ENCODE results near the gene EYS.
A peak's percentile ranks its signal among the peaks of the same experiment; 100 is the strongest.

EYS gene

DNA sequence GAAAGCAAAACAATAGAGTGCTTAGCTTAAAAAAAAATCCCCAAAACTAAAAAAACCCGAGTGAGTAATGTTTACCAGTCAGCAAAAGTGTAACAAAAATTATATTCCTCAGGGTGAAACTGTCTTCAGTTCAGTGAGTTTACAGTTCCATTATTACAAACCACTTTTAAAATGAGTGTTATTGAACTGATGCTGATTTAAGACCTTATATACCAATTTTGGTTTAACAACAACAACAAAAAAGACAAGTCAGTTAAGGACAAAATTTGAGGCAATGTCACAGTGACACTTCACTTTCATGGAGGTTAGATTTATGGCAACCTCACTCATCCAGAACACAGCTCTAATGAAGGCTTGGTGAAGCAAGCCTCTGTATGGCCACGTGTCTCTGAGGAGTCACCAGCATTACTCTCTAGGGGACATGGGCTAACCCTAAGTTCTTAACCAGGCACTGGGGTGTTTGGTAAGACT is 1440.6 kb downstream of the EYS start:
- H3K9ac ChIP-seq (ENCODE audit: low read length) = no peak overlapping the region
- no peaks in the 10 kb centered on the region for H3K9me3 ChIP-seq (ENCODE audit: control insufficient read depth, low read length)
- H3K36me3 ChIP-seq (ENCODE audit: control insufficient read depth, insufficient read depth, low read length, severe bottlenecking) = no peaks in the 10 kb centered on the region
- DNase-seq (ENCODE audit: low read depth) = no peak
- peaks cover 6% of the 10 kb centered on the region for H3K4me1 ChIP-seq (ENCODE audit: control insufficient read depth, insufficient read depth, low read length)
- no peak overlapping the region for H3K4me3 ChIP-seq (ENCODE audit: low read length)
- H3K27me3 ChIP-seq (replicated peaks; ENCODE audit: control insufficient read depth, insufficient read depth, low read length) = no peaks in the 10 kb centered on the region

DNA sequence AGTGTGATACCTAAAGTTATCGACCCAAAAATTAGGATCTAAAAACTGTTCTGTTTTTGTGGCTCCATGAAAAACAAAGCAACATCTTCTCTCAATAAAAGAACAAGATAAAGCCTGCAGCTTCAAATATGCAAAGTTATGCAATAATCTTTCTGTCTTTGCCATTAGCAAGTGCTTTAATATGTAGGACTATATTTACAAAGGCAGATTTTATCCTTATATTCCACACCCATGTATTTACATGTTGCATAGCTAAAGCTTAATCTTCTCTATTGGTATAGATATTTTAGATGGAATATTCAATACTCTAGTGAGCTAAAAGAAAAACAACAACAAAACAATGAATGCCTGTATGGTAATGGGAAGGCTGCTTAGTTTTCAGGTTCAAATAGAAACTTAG is 1443.2 kb downstream of the EYS start:
- no peak for DNase-seq (ENCODE audit: low read depth)
- Histone ChIP-seq H3K9ac (ENCODE audit: low read length) (no peak overlapping the region), H3K36me3 (ENCODE audit: control insufficient read depth, insufficient read depth, low read length, severe bottlenecking) (no peaks in the 10 kb centered on the region), H3K27me3 (replicated peaks; ENCODE audit: control insufficient read depth, insufficient read depth, low read length) (no peaks in the 10 kb centered on the region), H3K4me1 (ENCODE audit: control insufficient read depth, insufficient read depth, low read length) (peaks cover 6% of the 10 kb centered on the region), H3K4me3 (ENCODE audit: low read length) (no peak overlapping the region), H3K9me3 (ENCODE audit: control insufficient read depth, low read length) (no peaks in the 10 kb centered on the region)

GRCh38 chr6:64259372-64259771 is 1447.7 kb downstream of the EYS start:
- H3K4me1 ChIP-seq (ENCODE audit: control insufficient read depth, insufficient read depth, low read length) = no peaks in the 10 kb centered on the region
- H3K36me3 ChIP-seq (ENCODE audit: control insufficient read depth, insufficient read depth, low read length, severe bottlenecking) = no peaks in the 10 kb centered on the region
- no peak overlapping the region for H3K9ac ChIP-seq (ENCODE audit: low read length)
- H3K4me3 ChIP-seq (ENCODE audit: low read length) = no peak overlapping the region
- DNase-seq (ENCODE audit: low read depth) = no peak
- H3K27me3 ChIP-seq (replicated peaks; ENCODE audit: control insufficient read depth, insufficient read depth, low read length) = no peaks in the 10 kb centered on the region
- no peaks in the 10 kb centered on the region for H3K9me3 ChIP-seq (ENCODE audit: control insufficient read depth, low read length)

DNA sequence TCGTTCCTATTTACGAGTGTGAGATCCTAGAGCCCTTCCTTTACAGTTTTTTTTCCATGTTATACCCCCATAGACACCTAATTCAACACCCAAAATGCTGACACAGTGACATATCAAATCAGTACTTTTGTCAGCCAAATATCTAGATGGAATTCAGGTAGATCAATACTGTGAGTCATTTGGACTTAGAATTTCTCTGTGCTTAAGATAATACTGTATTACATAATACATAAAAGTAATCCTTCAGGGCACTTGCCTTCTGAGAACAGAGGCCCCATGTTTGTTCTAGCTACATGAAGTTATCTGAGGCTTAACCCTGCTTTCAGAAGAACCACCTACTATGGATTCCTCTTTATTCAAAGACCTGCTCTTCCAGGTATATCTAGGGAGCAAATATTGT is 1448.3 kb downstream of the EYS start:
- H3K36me3 ChIP-seq (ENCODE audit: control insufficient read depth, insufficient read depth, low read length, severe bottlenecking) = no peaks in the 10 kb centered on the region
- no peak for DNase-seq (ENCODE audit: low read depth)
- no peak overlapping the region for H3K4me3 ChIP-seq (ENCODE audit: low read length)
- H3K27me3 ChIP-seq (replicated peaks; ENCODE audit: control insufficient read depth, insufficient read depth, low read length) = no peaks in the 10 kb centered on the region
- H3K4me1 ChIP-seq (ENCODE audit: control insufficient read depth, insufficient read depth, low read length) = no peaks in the 10 kb centered on the region
- no peaks in the 10 kb centered on the region for H3K9me3 ChIP-seq (ENCODE audit: control insufficient read depth, low read length)
- no peak overlapping the region for H3K9ac ChIP-seq (ENCODE audit: low read length)

DNA sequence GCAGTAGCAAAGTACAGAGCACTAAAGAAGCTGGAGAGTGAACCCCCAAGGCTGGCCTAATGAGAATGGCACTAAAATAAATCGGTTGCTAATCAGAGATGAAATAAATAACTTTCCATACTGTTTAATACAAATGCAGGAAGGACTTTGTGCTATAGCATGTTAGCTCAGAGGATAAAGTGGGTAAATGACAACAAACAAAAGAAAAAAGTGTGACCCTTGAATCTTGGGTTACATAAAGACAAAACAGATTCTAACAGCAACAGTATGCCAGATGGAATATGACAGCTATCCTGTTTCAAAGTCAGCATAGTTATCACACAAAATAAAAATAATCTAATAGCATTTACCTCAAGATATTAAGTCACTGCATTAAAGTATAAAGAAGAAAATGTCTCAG is 1448.7 kb downstream of the EYS start:
- no peak for DNase-seq (ENCODE audit: low read depth)
- Histone ChIP-seq H3K27me3 (replicated peaks; ENCODE audit: control insufficient read depth, insufficient read depth, low read length) (no peaks in the 10 kb centered on the region), H3K4me3 (ENCODE audit: low read length) (no peak overlapping the region), H3K9ac (ENCODE audit: low read length) (no peak overlapping the region), H3K36me3 (ENCODE audit: control insufficient read depth, insufficient read depth, low read length, severe bottlenecking) (no peaks in the 10 kb centered on the region), H3K9me3 (ENCODE audit: control insufficient read depth, low read length) (no peaks in the 10 kb centered on the region), H3K4me1 (ENCODE audit: control insufficient read depth, insufficient read depth, low read length) (no peaks in the 10 kb centered on the region)

DNA sequence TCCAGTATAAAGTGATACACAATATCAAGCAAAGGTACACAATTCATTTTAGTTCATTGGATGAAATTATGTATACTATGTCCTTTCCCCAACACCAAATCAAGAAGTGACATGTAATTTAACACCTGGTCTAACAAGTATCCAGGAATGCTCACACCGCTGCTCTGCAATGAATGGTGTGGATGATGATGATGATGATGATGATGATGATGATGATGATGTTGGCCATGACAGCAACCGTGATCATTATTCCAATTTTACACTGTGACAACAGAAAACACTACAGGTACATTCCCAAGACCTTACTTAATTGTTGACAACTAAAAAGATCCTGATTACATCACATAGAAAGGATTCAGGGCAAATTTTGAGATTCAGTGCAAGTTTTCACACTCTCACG is 1449.4 kb downstream of the EYS start:
- no peaks in the 10 kb centered on the region for H3K4me1 ChIP-seq (ENCODE audit: control insufficient read depth, insufficient read depth, low read length)
- no peaks in the 10 kb centered on the region for H3K36me3 ChIP-seq (ENCODE audit: control insufficient read depth, insufficient read depth, low read length, severe bottlenecking)
- DNase-seq (ENCODE audit: low read depth) = no peak
- no peaks in the 10 kb centered on the region for H3K9me3 ChIP-seq (ENCODE audit: control insufficient read depth, low read length)
- no peaks in the 10 kb centered on the region for H3K27me3 ChIP-seq (replicated peaks; ENCODE audit: control insufficient read depth, insufficient read depth, low read length)
- H3K9ac ChIP-seq (ENCODE audit: low read length) = no peak overlapping the region
- no peak overlapping the region for H3K4me3 ChIP-seq (ENCODE audit: low read length)

GRCh38 chr6:64256483-64256882 is 1450.5 kb downstream of the EYS start:
- DNase-seq (ENCODE audit: low read depth) = no peak
- Histone ChIP-seq H3K4me1 (ENCODE audit: control insufficient read depth, insufficient read depth, low read length) (no peaks in the 10 kb centered on the region), H3K27me3 (replicated peaks; ENCODE audit: control insufficient read depth, insufficient read depth, low read length) (no peaks in the 10 kb centered on the region), H3K9ac (ENCODE audit: low read length) (no peak overlapping the region), H3K9me3 (ENCODE audit: control insufficient read depth, low read length) (no peaks in the 10 kb centered on the region), H3K36me3 (ENCODE audit: control insufficient read depth, insufficient read depth, low read length, severe bottlenecking) (no peaks in the 10 kb centered on the region), H3K4me3 (ENCODE audit: low read length) (no peak overlapping the region)

DNA sequence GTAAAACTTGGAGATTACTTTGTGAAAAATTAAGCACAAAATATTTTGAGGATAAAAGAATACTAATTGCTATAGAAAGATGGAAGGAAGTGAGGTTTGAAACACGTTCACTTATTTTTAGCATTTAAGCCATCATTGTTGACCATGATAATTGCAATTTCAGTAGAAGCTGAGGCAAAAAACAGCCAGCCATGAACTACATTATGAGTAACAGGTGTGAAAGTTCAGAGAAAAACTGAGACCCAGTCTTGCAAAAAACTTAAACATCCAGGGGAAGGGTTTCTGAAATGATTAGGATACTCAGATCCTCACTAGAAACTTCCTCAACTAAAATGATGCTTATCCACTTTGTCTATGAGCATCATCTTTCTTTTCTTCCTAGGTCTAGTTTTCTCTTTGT is 1452.0 kb downstream of the EYS start:
- H3K4me1 ChIP-seq (ENCODE audit: control insufficient read depth, insufficient read depth, low read length) = no peaks in the 10 kb centered on the region
- no peak overlapping the region for H3K9ac ChIP-seq (ENCODE audit: low read length)
- H3K27me3 ChIP-seq (replicated peaks; ENCODE audit: control insufficient read depth, insufficient read depth, low read length) = no peaks in the 10 kb centered on the region
- no peaks in the 10 kb centered on the region for H3K9me3 ChIP-seq (ENCODE audit: control insufficient read depth, low read length)
- no peak for DNase-seq (ENCODE audit: low read depth)
- H3K36me3 ChIP-seq (ENCODE audit: control insufficient read depth, insufficient read depth, low read length, severe bottlenecking) = no peaks in the 10 kb centered on the region
- H3K4me3 ChIP-seq (ENCODE audit: low read length) = no peak overlapping the region

DNA sequence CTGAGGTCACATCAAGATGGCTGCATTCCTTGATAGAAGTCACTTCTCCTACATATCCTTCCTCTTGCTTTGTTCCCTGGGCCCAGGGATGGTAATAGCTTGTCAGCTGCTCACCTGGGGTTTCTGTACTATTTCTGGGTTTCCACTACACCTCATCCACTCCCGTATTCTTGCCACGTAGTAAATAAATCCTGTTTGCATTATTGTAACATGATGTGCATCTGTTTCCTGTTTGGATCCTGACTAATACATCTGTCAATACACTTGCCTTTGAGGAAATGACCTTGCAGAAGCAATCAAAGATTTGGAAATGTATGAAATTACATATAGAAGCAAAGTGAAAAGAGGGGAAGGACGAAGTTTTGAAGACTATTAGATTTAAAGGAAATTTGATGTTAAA is 1452.5 kb downstream of the EYS start:
- Histone ChIP-seq H3K9me3 (ENCODE audit: control insufficient read depth, low read length) (no peaks in the 10 kb centered on the region), H3K36me3 (ENCODE audit: control insufficient read depth, insufficient read depth, low read length, severe bottlenecking) (no peaks in the 10 kb centered on the region), H3K9ac (ENCODE audit: low read length) (no peak overlapping the region), H3K4me3 (ENCODE audit: low read length) (no peak overlapping the region), H3K4me1 (ENCODE audit: control insufficient read depth, insufficient read depth, low read length) (no peaks in the 10 kb centered on the region), H3K27me3 (replicated peaks; ENCODE audit: control insufficient read depth, insufficient read depth, low read length) (no peaks in the 10 kb centered on the region)
- no peak for DNase-seq (ENCODE audit: low read depth)

GRCh38 chr6:64252256-64252655 is 1454.8 kb downstream of the EYS start:
- H3K9me3 ChIP-seq (ENCODE audit: control insufficient read depth, low read length) = no peaks in the 10 kb centered on the region
- no peak overlapping the region for H3K4me3 ChIP-seq (ENCODE audit: low read length)
- H3K36me3 ChIP-seq (ENCODE audit: control insufficient read depth, insufficient read depth, low read length, severe bottlenecking) = no peaks in the 10 kb centered on the region
- no peaks in the 10 kb centered on the region for H3K27me3 ChIP-seq (replicated peaks; ENCODE audit: control insufficient read depth, insufficient read depth, low read length)
- no peak for DNase-seq (ENCODE audit: low read depth)
- no peak overlapping the region for H3K9ac ChIP-seq (ENCODE audit: low read length)
- no peaks in the 10 kb centered on the region for H3K4me1 ChIP-seq (ENCODE audit: control insufficient read depth, insufficient read depth, low read length)

DNA sequence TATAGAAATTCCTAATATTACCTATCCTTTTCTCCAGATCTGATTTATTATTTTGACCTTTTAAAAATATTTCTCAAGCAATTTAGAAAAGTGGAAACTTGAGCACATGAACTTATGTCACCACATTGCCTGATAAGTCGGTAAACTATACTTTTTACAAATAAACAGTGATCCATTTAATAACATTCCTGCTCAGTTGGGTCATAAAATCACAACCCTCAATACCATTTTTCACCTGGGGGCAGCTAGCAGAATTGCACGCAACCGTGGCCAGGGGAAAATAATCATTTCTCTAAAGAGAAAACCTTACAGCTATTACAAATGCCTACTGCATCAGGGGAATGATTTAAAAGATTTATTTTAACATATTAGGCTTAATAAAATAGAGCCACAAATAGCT is 1456.9 kb downstream of the EYS start:
- Histone ChIP-seq H3K4me1 (ENCODE audit: control insufficient read depth, insufficient read depth, low read length) (no peaks in the 10 kb centered on the region), H3K9me3 (ENCODE audit: control insufficient read depth, low read length) (no peaks in the 10 kb centered on the region), H3K9ac (ENCODE audit: low read length) (no peak overlapping the region), H3K27me3 (replicated peaks; ENCODE audit: control insufficient read depth, insufficient read depth, low read length) (no peaks in the 10 kb centered on the region), H3K36me3 (ENCODE audit: control insufficient read depth, insufficient read depth, low read length, severe bottlenecking) (no peaks in the 10 kb centered on the region), H3K4me3 (ENCODE audit: low read length) (no peak overlapping the region)
- peak; percentile 20 for DNase-seq (ENCODE audit: low read depth)

DNA sequence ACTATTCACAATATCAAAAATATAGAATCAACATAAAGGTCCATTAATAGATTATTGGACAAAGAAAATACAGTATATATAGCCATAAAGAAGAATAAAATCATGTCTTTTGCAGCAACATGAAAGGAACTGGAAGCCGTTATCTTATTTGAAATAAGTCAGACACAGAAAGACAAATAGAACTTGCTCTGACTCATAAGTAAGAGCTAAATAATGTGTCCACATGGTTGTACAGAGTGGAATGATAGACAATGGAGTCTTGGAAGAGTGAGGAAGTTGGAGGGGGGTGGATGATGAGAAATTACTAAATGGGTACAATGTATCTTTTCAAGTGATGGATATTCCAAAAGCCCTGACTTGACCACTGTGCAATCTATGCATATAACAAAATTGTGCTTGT is 1457.9 kb downstream of the EYS start:
- H3K4me1 ChIP-seq (ENCODE audit: control insufficient read depth, insufficient read depth, low read length) = no peaks in the 10 kb centered on the region
- no peak overlapping the region for H3K4me3 ChIP-seq (ENCODE audit: low read length)
- H3K9me3 ChIP-seq (ENCODE audit: control insufficient read depth, low read length) = no peaks in the 10 kb centered on the region
- DNase-seq (ENCODE audit: low read depth) = peak; percentile 18
- H3K27me3 ChIP-seq (replicated peaks; ENCODE audit: control insufficient read depth, insufficient read depth, low read length) = no peaks in the 10 kb centered on the region
- H3K9ac ChIP-seq (ENCODE audit: low read length) = no peak overlapping the region
- no peaks in the 10 kb centered on the region for H3K36me3 ChIP-seq (ENCODE audit: control insufficient read depth, insufficient read depth, low read length, severe bottlenecking)
